Vagina (tissue), 2 donors: ENCODE results near the gene MEST.

Source experiments
- POLR2A ChIP-seq, 2 donors: fragments of 450-650 bp; IDR thresholded peaks; one replicate each; pipeline ENCODE4 v1.6.1; 2017; ENCODE audit warnings: antibody characterized with exemption in 2 of 2, mild to moderate bottlenecking in 2 of 2, moderate library complexity in 2 of 2
- POLR2AphosphoS5 ChIP-seq, 2 donors: sonication (generic); formaldehyde crosslinking; IDR thresholded peaks; one replicate each; pipeline ENCODE4 v1.9.0; 2017; ENCODE audit warnings: antibody characterized with exemption in 2 of 2, mild to moderate bottlenecking in 2 of 2, low read depth in 1 of 2; ENCODE audit not compliant: insufficient read depth in 1 of 2
- TF ChIP-seq, protein P1 (sequence below), 3 experiments: fragments of 450-650 bp in 2 of 3; fragments of 200-600 bp in 1 of 3; sonication (generic) in 1 of 3; IDR thresholded peaks; one replicate each; pipeline ENCODE4 v1.5.1; 2017 to 2019; ENCODE audit warnings: antibody characterized with exemption in 3 of 3, mild to moderate bottlenecking in 2 of 3, moderate library complexity in 2 of 3

DNA sequence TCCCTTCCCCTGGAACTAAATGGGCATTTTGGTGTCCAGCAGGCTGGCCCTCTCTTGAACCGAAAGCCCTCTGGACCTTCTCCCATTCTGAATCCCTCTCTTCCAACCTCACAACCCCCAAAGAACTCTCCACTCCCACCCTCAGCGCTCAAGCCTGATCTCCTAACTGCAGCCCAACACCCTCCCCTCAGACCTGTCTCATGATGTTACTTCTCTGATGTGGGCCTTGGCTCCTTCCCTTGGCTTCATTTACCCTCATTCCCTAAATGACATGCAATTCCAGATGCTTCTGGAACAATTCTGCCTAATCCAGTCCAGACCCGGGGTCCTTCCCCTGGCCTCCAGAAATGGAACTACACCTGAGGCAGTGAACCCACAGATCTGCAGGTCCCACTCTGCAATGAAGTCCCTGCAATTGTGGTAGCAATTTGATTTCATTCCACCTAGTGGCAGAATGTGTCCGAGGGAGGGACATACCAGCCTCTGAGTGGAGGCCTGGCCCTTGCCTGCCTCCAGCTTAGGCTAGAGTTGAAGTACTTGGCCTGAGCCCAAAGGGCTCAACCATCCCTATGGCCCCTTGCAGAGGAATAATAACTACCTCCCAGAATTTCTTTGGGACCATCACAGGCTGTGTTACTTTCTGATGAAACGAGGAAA lies 47.0 kb upstream of the MEST start:
- TF ChIP-seq, protein P1, sequence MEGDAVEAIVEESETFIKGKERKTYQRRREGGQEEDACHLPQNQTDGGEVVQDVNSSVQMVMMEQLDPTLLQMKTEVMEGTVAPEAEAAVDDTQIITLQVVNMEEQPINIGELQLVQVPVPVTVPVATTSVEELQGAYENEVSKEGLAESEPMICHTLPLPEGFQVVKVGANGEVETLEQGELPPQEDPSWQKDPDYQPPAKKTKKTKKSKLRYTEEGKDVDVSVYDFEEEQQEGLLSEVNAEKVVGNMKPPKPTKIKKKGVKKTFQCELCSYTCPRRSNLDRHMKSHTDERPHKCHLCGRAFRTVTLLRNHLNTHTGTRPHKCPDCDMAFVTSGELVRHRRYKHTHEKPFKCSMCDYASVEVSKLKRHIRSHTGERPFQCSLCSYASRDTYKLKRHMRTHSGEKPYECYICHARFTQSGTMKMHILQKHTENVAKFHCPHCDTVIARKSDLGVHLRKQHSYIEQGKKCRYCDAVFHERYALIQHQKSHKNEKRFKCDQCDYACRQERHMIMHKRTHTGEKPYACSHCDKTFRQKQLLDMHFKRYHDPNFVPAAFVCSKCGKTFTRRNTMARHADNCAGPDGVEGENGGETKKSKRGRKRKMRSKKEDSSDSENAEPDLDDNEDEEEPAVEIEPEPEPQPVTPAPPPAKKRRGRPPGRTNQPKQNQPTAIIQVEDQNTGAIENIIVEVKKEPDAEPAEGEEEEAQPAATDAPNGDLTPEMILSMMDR (IDR thresholded peaks at IDR 0.05): no peak
- TF ChIP-seq POLR2A (IDR thresholded peaks at IDR 0.05) (no peak), POLR2AphosphoS5 (IDR thresholded peaks at IDR 0.05; ENCODE audit: insufficient read depth in 1 of 2, low read depth in 1 of 2) (no peak)
